Measurements from ENCODE around the gene STAT1.

The STAT1 gene

GRCh38 chr2:190988910-190989309 lies 25.1 kb downstream of the STAT1 start:
- TF ChIP-seq ZNF274 (IDR thresholded peaks at IDR 0.05; ENCODE audit: low read depth, low read length) = no peak
- H3K4me3 ChIP-seq (ENCODE audit: low read length) = no peak overlapping the region

GRCh38 chr2:190987938-190988337 lies 26.0 kb downstream of the STAT1 start:
- TF ChIP-seq ZNF274 (IDR thresholded peaks at IDR 0.05; ENCODE audit: low read depth, low read length) = no peak
- no peak overlapping the region for H3K4me3 ChIP-seq (ENCODE audit: low read length)

- no peak for TF ChIP-seq ZNF274 (IDR thresholded peaks at IDR 0.05; ENCODE audit: low read depth, low read length)
- no peak overlapping the region for H3K4me3 ChIP-seq (ENCODE audit: low read length)
Measured at GRCh38 chr2:190987116-190987515, 26.9 kb downstream of the STAT1 start.

- TF ChIP-seq ZNF274 (IDR thresholded peaks at IDR 0.05; ENCODE audit: low read depth, low read length) = no peak
- no peak overlapping the region for H3K4me3 ChIP-seq (ENCODE audit: low read length)
Measured at GRCh38 chr2:190986221-190986953, 27.6 kb downstream of the STAT1 start.

GRCh38 chr2:190984595-190984994 lies 29.4 kb downstream of the STAT1 start:
- TF ChIP-seq ZNF274 (IDR thresholded peaks at IDR 0.05; ENCODE audit: low read depth, low read length) = no peak
- no peak overlapping the region for H3K4me3 ChIP-seq (ENCODE audit: low read length)

GRCh38 chr2:190982262-190983034 lies 31.5 kb downstream of the STAT1 start:
- no peak for TF ChIP-seq ZNF274 (IDR thresholded peaks at IDR 0.05; ENCODE audit: low read depth, low read length)
- H3K4me3 ChIP-seq (ENCODE audit: low read length) = no peak overlapping the region

- no peak for TF ChIP-seq ZNF274 (IDR thresholded peaks at IDR 0.05; ENCODE audit: low read depth, low read length)
- H3K4me3 ChIP-seq (ENCODE audit: low read length) = no peak overlapping the region
Measured at GRCh38 chr2:190981733-190982132, 32.2 kb downstream of the STAT1 start.

GRCh38 chr2:190981333-190981732 lies 32.6 kb downstream of the STAT1 start:
- TF ChIP-seq ZNF274 (IDR thresholded peaks at IDR 0.05; ENCODE audit: low read depth, low read length) = no peak
- no peak overlapping the region for H3K4me3 ChIP-seq (ENCODE audit: low read length)

GRCh38 chr2:190980630-190981209 lies 33.3 kb downstream of the STAT1 start:
- no peak for TF ChIP-seq ZNF274 (IDR thresholded peaks at IDR 0.05; ENCODE audit: low read depth, low read length)
- H3K4me3 ChIP-seq (ENCODE audit: low read length) = no peak overlapping the region

GRCh38 chr2:190979906-190980629 lies 33.9 kb downstream of the STAT1 start:
- TF ChIP-seq ZNF274 (IDR thresholded peaks at IDR 0.05; ENCODE audit: low read depth, low read length) = no peak
- no peak overlapping the region for H3K4me3 ChIP-seq (ENCODE audit: low read length)

GRCh38 chr2:190978389-190979053 lies 35.5 kb downstream of the STAT1 start:
- H3K4me3 ChIP-seq (ENCODE audit: low read length) = no peak overlapping the region
- no peak for TF ChIP-seq ZNF274 (IDR thresholded peaks at IDR 0.05; ENCODE audit: low read depth, low read length)

GRCh38 chr2:190977505-190977904 lies 36.5 kb downstream of the STAT1 start:
- no peak for TF ChIP-seq ZNF274 (IDR thresholded peaks at IDR 0.05; ENCODE audit: low read depth, low read length)
- no peak overlapping the region for H3K4me3 ChIP-seq (ENCODE audit: low read length)

GRCh38 chr2:190976521-190976920 lies 37.5 kb downstream of the STAT1 start:
- no peak overlapping the region for H3K4me3 ChIP-seq (ENCODE audit: low read length)
- TF ChIP-seq ZNF274 (IDR thresholded peaks at IDR 0.05; ENCODE audit: low read depth, low read length) = no peak

All from GM08714 (cell line).